Transverse colon (tissue), 4 donors: ENCODE results near the gene ANO4. TPM values are rescaled to one million over a fixed set of nuclear protein-coding genes. Genes with fewer than 3 reads are reported as not detected.

Experiments
- DNase-seq: peaks from one replicate; pipeline ENCODE4 v3.0.0-alpha.2; 2019
- H3K27ac ChIP-seq, 4 donors: fragments of 200-600 bp; sonication (generic); 2 replicates each; pipeline ENCODE4 v1.5.1; 2016 to 2018; ENCODE audit warnings: inconsistent platforms in 4 of 4
- H3K27me3 ChIP-seq: fragments of 200-600 bp; sonication (generic); 2 replicates; pipeline ENCODE4 v1.5.1; 2017; ENCODE audit warnings: inconsistent platforms
- H3K36me3 ChIP-seq, 4 donors: fragments of 200-600 bp; sonication (generic); 2 replicates each; pipeline ENCODE4 v1.5.1; 2017 to 2019; ENCODE audit warnings: inconsistent platforms in 4 of 4
- H3K4me1 ChIP-seq, 4 donors: fragments of 200-600 bp; sonication (generic); 2 replicates each; pipeline ENCODE4 v1.5.1; 2017 to 2020; ENCODE audit warnings: inconsistent platforms in 4 of 4
- H3K4me3 ChIP-seq, 4 donors: fragments of 200-600 bp; sonication (generic); 1 replicate in 1 of 4; 2 replicates in 3 of 4; pipeline versions ENCODE4 v1.5.1 to v1.6.1; 2017 to 2019; ENCODE audit warnings: inconsistent platforms in 4 of 4
- H3K9me3 ChIP-seq, 2 donors: fragments of 200-600 bp; sonication (generic); 2 replicates each; pipeline ENCODE4 v1.5.1; 2017 to 2019; ENCODE audit warnings: inconsistent platforms in 2 of 2
- CTCF ChIP-seq, 5 experiments: fragments of 200-600 bp in 3 of 5; fragments of 450-650 bp in 2 of 5; sonication (generic) in 3 of 5; IDR thresholded peaks; 1 replicate in 2 of 5; 2 replicates in 3 of 5; pipeline ENCODE4 v1.5.1; 2016 to 2017; ENCODE audit warnings: antibody characterized with exemption in 5 of 5, inconsistent platforms in 3 of 5, mild to moderate bottlenecking in 2 of 5, moderate library complexity in 1 of 5
- EP300 ChIP-seq: sonication (generic); formaldehyde crosslinking; IDR thresholded peaks from one replicate; pipeline ENCODE4 v1.6.1; 2017; ENCODE audit warnings: antibody characterized with exemption, low read depth
- POLR2A ChIP-seq: fragments of 450-650 bp; IDR thresholded peaks from one replicate; pipeline ENCODE4 v1.6.1; 2016; ENCODE audit warnings: antibody characterized with exemption, mild to moderate bottlenecking, moderate library complexity
- POLR2AphosphoS5 ChIP-seq, 3 donors: sonication (generic); formaldehyde crosslinking; IDR thresholded peaks; one replicate each; pipeline ENCODE4 v1.6.1; 2016; ENCODE audit warnings: antibody characterized with exemption in 3 of 3
- WGBS, 2 donors: methylation state at CpG; one replicate each; pipeline ENCODE4 v1.1.5; 2018; ENCODE audit warnings: low coverage in 1 of 2; 5-methylcytosine and 5-hydroxymethylcytosine counted together
- in situ Hi-C, 4 donors: fragments of 200-750 bp; cut with MboI; loops; one replicate each; pipeline versions ENCODE4 v1.15.0 to v1.15.1; 2017; ENCODE audit warnings: low sequenced_read_pairs in 3 of 4, low pct_ligation_motif_present in 1 of 4, low pct_unique_long_range_greater_than_20kb in 1 of 4
- intact Hi-C: fragments of 100-400 bp; cut with DNase I; formaldehyde crosslinking; loops from one replicate; pipeline ENCODE4 v1.15.1; 2023; ENCODE audit warnings: low total_unique reads
- total RNA-seq, 4 donors: library from RNA; depleted of rRNA; stranded (reverse); fragments of >200 nt; gene quantifications; one replicate each; pipeline ENCODE4 v1.1.0, GENCODE V29; 2016

Gene ANO4
- total RNA-seq, 4 donors from 2014 or later, result 0.14 TPM; not detected in 3

GRCh38 chr12:100970894-100971293 is 176.3 kb downstream of the ANO4 start:
- H3K27me3 ChIP-seq, result no peaks in the 10 kb centered on the region
- no peaks in the 10 kb centered on the region for H3K9me3 ChIP-seq
- 91 to 100% methylated on average over 2 to 4 of the region's 4 CpGs for WGBS, 2 donors
- H3K4me1 ChIP-seq, result no peaks in the 10 kb centered on the region
- intact Hi-C loops (no loop called here), in situ Hi-C loops (no loop called here)
- H3K27ac ChIP-seq, result no peak overlapping the region
- no peak for DNase-seq
- H3K36me3 ChIP-seq, result no peaks in the 10 kb centered on the region
- no peak for TF ChIP-seq POLR2AphosphoS5 (IDR thresholded peaks at IDR 0.05)
- no peak overlapping the region for H3K4me3 ChIP-seq

- no peak overlapping the region for H3K27ac ChIP-seq
- in situ Hi-C loops, result no loop called here
- 72 to 95% methylated on average over 2 of the region's 2 CpGs for WGBS, 2 donors
- H3K4me1 ChIP-seq, result no peaks in the 10 kb centered on the region
- no peak overlapping the region for H3K4me3 ChIP-seq
- no peaks in the 10 kb centered on the region for H3K36me3 ChIP-seq
- DNase-seq, result no peak
- H3K27me3 ChIP-seq, result no peaks in the 10 kb centered on the region
- no peaks in the 10 kb centered on the region for H3K9me3 ChIP-seq
- intact Hi-C loops, result no loop called here
- no peak for TF ChIP-seq CTCF (IDR thresholded peaks at IDR 0.05)
- no peak for TF ChIP-seq POLR2AphosphoS5 (IDR thresholded peaks at IDR 0.05)
- TF ChIP-seq EP300, result no peak
- no peak for TF ChIP-seq POLR2A
Measured at GRCh38 chr12:100972121-100972520, 177.5 kb downstream of the ANO4 start.

GRCh38 chr12:100974341-100974740 is 179.8 kb downstream of the ANO4 start:
- no peaks in the 10 kb centered on the region for H3K9me3 ChIP-seq
- intact Hi-C loops (no loop called here), in situ Hi-C loops (no loop called here)
- no peak for TF ChIP-seq EP300
- TF ChIP-seq CTCF (IDR thresholded peaks at IDR 0.05), result no peak
- TF ChIP-seq POLR2AphosphoS5 (IDR thresholded peaks at IDR 0.05), result no peak
- no peak for TF ChIP-seq POLR2A
- H3K4me3 ChIP-seq, result no peak overlapping the region
- DNase-seq, result no peak
- no peaks in the 10 kb centered on the region for H3K36me3 ChIP-seq
- H3K27ac ChIP-seq, result no peak overlapping the region
- no peaks in the 10 kb centered on the region for H3K27me3 ChIP-seq
- H3K4me1 ChIP-seq, result no peaks in the 10 kb centered on the region
- WGBS, 2 donors, result 66 to 76% methylated on average over 3 of the region's 3 CpGs

- intact Hi-C loops (no loop called here), in situ Hi-C loops (no loop called here)
- Histone ChIP-seq H3K27ac (no peak overlapping the region), H3K36me3 (no peaks in the 10 kb centered on the region), H3K4me1 (no peaks in the 10 kb centered on the region), H3K27me3 (no peaks in the 10 kb centered on the region), H3K4me3 (no peak overlapping the region), H3K9me3 (no peaks in the 10 kb centered on the region)
- TF ChIP-seq CTCF (IDR thresholded peaks at IDR 0.05) (no peak), POLR2AphosphoS5 (IDR thresholded peaks at IDR 0.05) (no peak), POLR2A (no peak), EP300 (no peak)
- WGBS, 2 donors, result 88 to 100% methylated on average over 5 to 9 of the region's 9 CpGs
- DNase-seq, result no peak
Measured at GRCh38 chr12:100974747-100975146, 180.2 kb downstream of the ANO4 start.

- Histone ChIP-seq H3K4me1 (no peaks in the 10 kb centered on the region), H3K36me3 (no peaks in the 10 kb centered on the region), H3K4me3 (no peak overlapping the region), H3K27ac (no peak overlapping the region), H3K9me3 (no peaks in the 10 kb centered on the region), H3K27me3 (no peaks in the 10 kb centered on the region)
- TF ChIP-seq POLR2A (no peak), EP300 (no peak), CTCF (IDR thresholded peaks at IDR 0.05) (no peak), POLR2AphosphoS5 (IDR thresholded peaks at IDR 0.05) (no peak)
- in situ Hi-C loops (no loop called here), intact Hi-C loops (no loop called here)
- 78 to 80% methylated on average over 1 of the region's 1 CpG for WGBS, 2 donors
- DNase-seq, result no peak
Measured at GRCh38 chr12:100976735-100977134, 182.2 kb downstream of the ANO4 start.
